HG02973 (cell line): ENCODE data around the gene PARD3.

Source experiments
- ATAC-seq: cut with Tn5 transposase; IDR thresholded peaks from one replicate; pipeline ENCODE4 v1.9.1; 2021; ENCODE audit warnings: moderate library complexity; ENCODE audit not compliant: unreplicated experiment

Gene PARD3

GRCh38 chr10:34203966-34204630, 611.0 kb downstream of the PARD3 start:
- ATAC-seq = no peak

- ATAC-seq = no peak
Measured at GRCh38 chr10:34200355-34200901, 614.7 kb downstream of the PARD3 start.

DNA sequence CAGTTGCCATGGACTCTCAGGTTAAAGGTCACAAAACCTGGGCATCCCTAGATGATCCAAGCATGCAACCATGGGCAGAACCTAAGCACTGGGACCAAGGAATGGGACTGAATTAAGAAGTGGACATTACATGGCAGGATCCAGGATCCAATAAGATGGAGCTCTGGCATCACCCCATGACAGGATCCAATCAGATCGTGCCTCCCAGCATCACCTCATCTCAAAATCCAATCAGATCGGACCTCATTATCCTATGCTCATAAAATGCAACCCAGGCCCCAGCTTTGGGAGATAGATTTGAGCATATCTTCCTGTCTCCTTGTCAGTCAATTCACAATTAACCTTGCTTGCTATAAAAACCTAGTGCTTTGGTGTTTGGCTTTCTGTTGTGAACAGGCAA, 616.1 kb downstream of the PARD3 start:
- no peak for ATAC-seq

DNA sequence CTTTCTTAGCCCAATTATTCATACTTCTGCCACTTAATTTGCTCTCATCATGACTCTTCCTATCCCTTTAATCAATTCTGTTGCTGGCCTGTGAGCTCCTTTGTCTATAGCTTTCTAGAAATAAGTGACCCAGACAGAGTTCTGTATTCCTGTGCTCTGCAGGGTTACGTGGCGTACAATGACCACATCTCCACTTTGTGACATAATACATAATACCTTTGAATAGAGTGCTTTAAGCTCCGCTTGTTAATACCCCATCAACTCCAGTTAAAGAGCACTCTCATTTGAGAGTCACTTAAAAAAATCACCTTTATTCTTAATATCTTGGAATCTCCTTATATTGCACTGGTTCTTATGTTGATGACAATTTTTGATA, 619.0 kb downstream of the PARD3 start:
- no peak for ATAC-seq

DNA sequence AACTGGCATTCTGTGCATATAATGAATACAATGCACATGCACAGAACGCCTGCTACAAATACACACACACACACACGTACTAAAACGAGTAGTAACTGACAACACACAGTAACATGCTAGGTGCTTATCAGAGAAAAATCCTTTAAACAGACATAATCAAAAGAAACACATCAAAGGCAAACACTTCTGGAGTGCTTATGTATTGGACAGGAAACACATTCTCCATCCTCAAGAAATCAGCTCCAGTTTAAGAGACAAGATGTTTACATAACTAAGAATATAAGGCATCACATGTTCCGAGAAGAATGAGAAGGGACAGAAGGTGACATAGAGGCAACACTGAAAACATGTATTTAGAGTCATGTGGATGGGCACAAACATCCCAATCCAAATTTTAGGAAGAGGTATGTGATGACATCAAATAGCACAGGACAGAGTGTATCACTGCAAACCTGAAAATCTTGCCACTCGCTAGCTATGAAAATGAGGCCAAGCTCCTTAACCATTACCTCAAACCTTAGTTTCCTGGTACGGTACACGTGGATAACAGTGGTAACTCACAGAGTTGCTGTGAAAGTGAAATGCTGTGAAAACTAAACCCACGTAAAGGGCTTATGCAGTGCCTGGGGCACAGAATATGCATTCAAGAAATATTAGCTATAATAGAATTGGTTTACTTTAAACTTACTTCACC, 619.6 kb downstream of the PARD3 start:
- no peak for ATAC-seq

DNA sequence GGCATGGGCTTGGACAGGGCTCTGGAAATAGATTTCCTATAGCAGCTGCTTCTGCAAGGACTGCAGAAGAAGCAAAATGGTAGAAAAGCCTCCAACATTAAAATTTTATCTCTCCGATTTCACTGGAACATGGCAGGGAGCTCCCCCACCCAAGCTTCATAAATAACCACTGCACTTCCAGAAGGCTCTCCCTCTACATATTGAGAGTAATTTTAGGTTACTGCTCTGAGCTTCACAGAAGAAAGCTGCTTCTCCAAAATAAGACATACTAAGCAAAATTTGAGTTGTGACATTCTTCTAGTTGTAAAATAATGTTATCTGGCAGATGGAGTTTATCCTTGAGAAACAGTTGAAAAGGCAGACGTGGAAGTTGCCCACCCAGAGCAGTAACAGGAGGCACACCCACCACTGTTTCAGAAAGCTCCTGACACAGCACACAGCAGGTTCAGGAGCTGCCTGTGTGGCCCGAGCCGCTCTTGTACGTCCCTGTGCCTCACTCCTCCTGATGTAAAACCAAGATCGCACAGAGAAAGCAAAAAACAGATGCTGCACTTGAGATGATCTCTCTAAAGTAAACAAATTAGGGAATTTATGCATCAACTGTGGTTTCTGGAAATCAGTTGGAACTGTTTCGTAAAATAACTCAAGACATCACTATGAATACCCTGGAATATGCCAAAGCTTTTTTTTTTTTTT, 621.0 kb downstream of the PARD3 start:
- ATAC-seq = no peak

DNA sequence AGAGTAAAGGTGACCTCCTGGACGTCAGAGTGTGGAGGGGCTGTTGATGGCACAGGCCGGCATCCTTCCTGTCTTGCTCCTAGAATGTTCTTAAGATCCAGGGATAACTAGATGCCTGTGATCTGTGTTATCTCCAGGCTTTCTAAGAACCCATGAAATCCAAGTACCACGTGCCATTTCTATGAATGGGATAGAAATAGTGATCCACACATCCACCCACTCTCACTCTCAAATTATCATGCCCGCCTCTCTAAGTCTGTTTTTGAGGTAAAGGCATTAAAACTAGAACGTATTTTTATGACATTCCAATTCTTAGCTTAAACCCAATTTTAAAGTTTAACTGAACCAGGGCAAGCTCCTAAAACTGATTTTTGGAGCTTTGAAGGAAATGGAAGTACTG, 622.5 kb downstream of the PARD3 start:
- no peak for ATAC-seq

GRCh38 chr10:34191406-34191805, 623.7 kb downstream of the PARD3 start:
- no peak for ATAC-seq

GRCh38 chr10:34190580-34190979, 624.5 kb downstream of the PARD3 start:
- no peak for ATAC-seq

DNA sequence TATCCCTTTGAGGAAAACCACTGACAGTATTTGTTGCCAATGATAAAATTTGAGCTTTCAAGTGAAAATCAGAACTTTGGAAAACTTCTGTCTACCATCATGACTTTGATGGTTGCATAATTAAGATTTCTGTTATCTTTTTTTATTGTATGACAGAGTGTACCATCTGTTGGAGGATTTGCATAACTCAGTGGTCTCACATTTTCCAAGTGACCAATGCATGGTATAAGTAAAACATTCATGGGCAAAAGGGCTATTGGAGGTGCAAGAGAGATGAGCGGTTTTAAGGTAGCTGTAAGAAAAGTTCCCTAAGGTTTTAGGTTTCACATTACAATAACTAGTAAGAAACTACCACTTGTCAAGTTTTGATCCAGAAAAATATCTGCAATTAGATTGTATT, 625.3 kb downstream of the PARD3 start:
- no peak for ATAC-seq

- no peak for ATAC-seq
Measured at GRCh38 chr10:34188221-34188620, 626.9 kb downstream of the PARD3 start.

- no peak for ATAC-seq
Measured at GRCh38 chr10:34187201-34187600, 627.9 kb downstream of the PARD3 start.

DNA sequence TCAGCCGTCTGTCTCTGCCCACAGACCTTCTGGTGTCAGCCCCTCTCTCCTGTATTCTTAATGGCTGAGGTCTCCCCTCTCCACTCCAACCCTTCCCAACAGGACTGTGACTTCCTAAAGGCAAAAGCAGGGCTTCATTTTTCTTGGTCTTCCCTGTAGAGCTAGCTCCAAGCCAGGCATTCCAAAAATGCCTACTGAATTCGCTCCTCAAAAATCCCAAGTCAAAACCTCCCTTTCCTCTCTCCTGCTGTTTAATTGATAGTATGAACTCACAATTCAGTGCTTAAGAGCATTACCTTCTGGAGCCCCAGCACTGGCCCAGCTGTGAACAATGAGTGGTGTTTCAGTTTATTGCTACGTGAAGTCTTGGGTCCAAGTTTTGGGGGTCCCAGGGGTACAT, 628.4 kb downstream of the PARD3 start:
- no peak for ATAC-seq

GRCh38 chr10:34185998-34186397, 629.1 kb downstream of the PARD3 start:
- no peak for ATAC-seq

- ATAC-seq = no peak
Measured at GRCh38 chr10:34184939-34185386, 630.1 kb downstream of the PARD3 start.

DNA sequence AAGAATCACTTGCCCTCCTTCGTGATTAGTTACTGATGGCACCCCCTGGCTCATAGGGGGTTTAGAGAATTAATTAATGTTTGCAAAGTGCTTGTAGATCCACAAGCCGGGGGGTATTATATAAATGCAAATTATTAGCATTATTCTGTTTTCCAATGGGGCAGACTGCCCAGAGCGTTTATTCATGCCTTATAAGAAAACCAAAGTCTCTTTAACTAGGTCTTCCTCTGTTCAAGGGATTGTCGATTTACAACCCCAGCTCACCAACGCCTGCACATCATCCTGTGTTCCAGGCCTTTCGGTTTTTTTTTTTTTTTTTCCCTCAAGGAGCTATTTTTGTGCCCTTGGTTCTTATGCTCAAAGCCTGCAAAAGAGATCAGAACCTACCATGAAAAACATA, 630.7 kb downstream of the PARD3 start:
- ATAC-seq = no peak

- no peak for ATAC-seq
Measured at GRCh38 chr10:34183016-34183796, 631.9 kb downstream of the PARD3 start.

DNA sequence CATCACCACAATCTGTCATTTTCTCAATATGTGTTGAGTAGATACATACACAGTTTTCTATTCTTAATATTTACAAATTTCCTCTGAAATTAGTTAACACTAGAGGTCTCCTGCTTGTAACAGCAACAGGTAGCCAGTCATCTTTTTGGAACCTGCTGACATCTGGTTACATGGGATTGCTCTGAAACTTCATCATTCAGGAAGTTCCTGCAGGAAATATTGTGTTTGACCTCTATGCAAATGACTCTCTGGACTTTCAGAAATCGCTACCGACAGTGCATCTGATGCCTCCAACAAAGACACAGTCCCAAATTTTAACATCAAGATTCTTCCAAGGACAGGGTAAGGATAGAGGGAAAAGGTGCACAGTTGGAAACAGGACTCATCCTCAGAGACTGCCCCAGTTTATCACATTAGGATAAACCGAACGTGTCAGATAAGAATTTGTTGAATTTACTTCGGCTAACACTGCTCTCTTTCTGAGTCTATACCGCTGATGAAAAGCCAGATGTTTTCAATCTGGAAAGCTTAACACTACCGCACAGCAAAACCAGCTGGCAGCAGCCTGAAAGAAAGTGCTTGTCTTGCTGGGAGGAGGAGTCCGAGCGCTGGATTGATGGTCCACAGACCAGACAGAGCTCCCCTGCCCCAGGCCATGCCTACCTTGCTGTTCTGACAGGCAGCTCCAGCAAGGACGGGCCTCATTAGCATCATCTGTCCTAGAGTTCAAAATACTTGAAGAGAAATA, 633.4 kb downstream of the PARD3 start:
- ATAC-seq = no peak

- no peak for ATAC-seq
Measured at GRCh38 chr10:34180749-34181148, 634.3 kb downstream of the PARD3 start.

DNA sequence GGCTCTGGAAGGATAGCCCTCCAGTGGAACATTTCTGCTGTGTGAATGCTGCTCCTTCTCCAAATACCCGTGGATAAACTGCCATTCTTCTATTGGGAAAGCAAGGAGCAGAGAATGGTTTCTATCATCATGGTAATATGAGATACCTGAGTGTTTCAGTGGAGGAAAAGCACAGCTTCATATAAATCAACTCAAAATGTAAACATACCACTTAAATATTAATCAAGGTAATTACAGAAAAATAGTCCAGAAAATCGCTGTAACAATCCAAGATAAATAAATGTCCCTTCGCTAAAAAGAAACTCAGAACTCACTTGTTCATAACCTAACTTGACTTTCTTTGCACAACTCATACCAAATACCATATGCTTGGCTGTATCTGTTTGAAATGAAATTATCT, 635.8 kb downstream of the PARD3 start:
- no peak for ATAC-seq
